GM20000 (cell line): ENCODE results near the gene PDZRN3.

Experiments
- DNase-seq: peaks from one replicate; pipeline ENCODE4 v3.0.0; 2012; ENCODE audit warnings: low spot score
- CTCF ChIP-seq: IDR thresholded peaks from 2 replicates; pipeline ENCODE4 v1.5.1; 2012; ENCODE audit warnings: mild to moderate bottlenecking, control low read depth; ENCODE audit errors: extremely low read depth, missing control alignments

The PDZRN3 gene

GRCh38 chr3:73663495-73663894, 38.8 kb upstream of the PDZRN3 start:
- no peak for DNase-seq

GRCh38 chr3:73661265-73661664, 36.5 kb upstream of the PDZRN3 start:
- no peak for DNase-seq
- TF ChIP-seq CTCF = no peak

More at GRCh38 chr3:73663495-73663894, 38.8 kb upstream of the PDZRN3 start:
- no peak for TF ChIP-seq CTCF

GRCh38 chr3:73658227-73658626, 33.5 kb upstream of the PDZRN3 start:
- TF ChIP-seq CTCF = no peak
- no peak for DNase-seq

DNA sequence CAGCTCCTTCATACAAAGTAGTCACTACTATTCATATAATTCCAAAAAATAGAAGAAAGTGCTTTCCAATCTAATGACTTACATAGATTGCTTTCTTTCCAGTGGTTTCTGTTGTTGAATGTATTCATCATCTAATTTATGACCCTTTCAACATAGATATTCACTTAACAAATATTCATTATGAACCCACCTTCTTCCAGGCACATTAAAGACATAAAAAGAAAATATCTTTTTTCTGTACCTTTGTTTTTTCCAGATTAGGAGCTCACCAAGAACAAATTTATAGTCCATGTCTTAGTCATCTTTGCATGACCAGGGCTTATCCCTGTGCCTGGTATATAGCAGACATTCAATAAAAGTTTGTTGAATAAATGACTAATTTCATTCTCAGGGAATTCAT, 32.4 kb upstream of the PDZRN3 start:
- no peak for TF ChIP-seq CTCF
- DNase-seq = no peak

DNA sequence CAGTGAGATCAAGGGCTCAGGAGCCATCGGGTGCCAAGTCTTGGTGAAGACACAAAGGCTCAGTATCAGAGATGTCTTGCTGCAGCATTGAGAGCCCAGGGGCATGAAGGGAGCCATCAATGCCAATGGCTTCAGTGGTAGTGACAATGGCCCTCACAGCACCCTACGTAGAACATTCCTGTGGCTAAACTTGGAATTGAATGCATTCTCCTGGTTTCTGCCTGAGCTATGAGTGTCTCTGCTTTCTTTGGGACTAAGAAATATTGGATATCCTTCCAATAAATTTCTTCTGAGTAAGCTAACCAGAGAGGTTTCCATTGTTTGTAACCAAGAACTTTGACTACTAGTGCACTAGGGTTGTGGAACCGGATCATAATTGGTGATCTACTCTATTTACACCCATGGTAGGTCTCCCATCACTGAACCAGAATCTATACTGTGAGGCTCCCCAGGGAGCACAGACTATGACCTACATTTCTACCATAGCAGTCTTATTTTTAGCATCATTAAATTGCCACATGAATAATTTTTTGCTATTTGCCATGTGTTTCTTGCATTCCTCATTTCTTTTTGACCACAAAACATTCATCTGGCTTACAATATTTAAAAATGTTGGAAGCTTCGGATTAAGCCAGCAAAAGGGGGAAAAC, 31.6 kb upstream of the PDZRN3 start:
- no peak for DNase-seq
- TF ChIP-seq CTCF = no peak

GRCh38 chr3:73655197-73655596, 30.5 kb upstream of the PDZRN3 start:
- DNase-seq = no peak
- no peak for TF ChIP-seq CTCF

DNA sequence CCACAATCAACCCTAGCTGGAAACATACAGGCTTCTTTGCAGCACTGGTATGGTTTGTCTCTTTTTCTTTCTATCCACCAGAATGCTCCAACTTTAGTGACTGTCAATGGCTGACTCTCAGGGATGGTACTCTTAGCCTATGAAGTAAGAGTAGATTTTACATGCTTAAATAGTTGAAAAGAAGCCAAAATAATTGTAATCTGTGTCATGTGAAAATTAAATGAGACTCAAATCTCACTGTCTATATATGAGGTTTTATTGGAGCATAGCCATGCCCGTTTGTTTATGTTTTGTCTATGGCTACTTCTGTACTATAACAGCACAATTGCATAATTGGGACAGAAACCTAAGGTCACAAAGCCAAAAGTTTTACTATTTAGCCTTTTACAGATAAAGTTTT, 29.1 kb upstream of the PDZRN3 start:
- TF ChIP-seq CTCF = no peak
- DNase-seq = no peak
